Esophagus squamous epithelium (tissue), 4 donors: ENCODE results near the gene TPD52L2.

Experiments
- POLR2A ChIP-seq, 4 donors: fragments of 450-650 bp; IDR thresholded peaks; one replicate each; pipeline ENCODE4 v1.6.1; 2017; ENCODE audit warnings: antibody characterized with exemption in 4 of 4, mild to moderate bottlenecking in 4 of 4, moderate library complexity in 3 of 4
- TF ChIP-seq, protein P1 (sequence below), 6 experiments: fragments of 450-650 bp in 4 of 6; fragments of 200-600 bp in 2 of 6; sonication (generic) in 2 of 6; IDR thresholded peaks; one replicate each; pipeline ENCODE4 v1.5.1; 2016 to 2019; ENCODE audit warnings: antibody characterized with exemption in 6 of 6, mild to moderate bottlenecking in 4 of 6, moderate library complexity in 4 of 6

DNA sequence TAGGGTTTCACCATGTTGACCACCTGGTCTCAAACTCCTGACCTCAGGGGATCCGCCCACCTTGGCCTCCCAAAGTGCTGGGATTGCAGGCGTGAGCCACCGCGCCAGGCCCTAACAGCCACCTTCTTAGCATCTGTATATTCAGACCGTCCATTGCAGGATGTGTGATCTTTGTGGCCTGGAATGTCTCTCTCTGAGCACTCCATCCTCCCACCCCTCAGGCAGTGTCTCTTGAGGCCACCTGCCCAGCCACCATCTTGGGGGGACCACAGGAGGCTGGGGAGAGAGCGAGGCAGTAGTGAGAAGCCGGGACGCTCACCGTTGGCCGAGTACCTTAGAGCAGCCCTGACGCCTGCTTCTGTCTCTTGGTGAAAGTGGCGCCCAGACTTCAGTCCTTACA is 48.7 kb downstream of the TPD52L2 start:
- TF ChIP-seq, protein P1, sequence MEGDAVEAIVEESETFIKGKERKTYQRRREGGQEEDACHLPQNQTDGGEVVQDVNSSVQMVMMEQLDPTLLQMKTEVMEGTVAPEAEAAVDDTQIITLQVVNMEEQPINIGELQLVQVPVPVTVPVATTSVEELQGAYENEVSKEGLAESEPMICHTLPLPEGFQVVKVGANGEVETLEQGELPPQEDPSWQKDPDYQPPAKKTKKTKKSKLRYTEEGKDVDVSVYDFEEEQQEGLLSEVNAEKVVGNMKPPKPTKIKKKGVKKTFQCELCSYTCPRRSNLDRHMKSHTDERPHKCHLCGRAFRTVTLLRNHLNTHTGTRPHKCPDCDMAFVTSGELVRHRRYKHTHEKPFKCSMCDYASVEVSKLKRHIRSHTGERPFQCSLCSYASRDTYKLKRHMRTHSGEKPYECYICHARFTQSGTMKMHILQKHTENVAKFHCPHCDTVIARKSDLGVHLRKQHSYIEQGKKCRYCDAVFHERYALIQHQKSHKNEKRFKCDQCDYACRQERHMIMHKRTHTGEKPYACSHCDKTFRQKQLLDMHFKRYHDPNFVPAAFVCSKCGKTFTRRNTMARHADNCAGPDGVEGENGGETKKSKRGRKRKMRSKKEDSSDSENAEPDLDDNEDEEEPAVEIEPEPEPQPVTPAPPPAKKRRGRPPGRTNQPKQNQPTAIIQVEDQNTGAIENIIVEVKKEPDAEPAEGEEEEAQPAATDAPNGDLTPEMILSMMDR (IDR thresholded peaks at IDR 0.05), result no peak
- TF ChIP-seq POLR2A (IDR thresholded peaks at IDR 0.05), result no peak
